ENCODE data around the gene SORCS1. TPM values are rescaled to one million over a fixed set of nuclear protein-coding genes. Genes with fewer than 3 reads are reported as not detected.

SORCS1 gene
- total RNA-seq, 1 donor: not detected

DNA sequence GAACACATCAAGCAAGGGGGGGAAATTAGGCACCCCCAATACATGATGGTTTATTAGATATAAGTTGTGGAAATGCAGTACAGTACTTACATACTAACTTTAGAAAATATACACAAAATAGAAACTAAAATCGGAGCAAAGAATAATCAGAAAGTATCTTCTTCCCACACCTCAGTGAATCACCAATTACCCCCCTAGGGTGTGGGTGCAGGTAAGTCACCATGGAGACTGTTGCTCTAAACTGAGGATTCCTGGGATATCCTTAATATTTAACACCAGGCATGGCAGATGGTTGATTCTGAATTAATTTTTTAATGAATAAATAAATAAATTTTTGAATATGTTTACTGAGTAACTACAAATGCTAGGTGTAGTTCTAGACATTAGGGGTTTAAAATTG is 424.4 kb downstream of the SORCS1 start:
- DNase-seq (ENCODE audit: low read depth): no peak
- TF ChIP-seq CTCF (IDR thresholded peaks at IDR 0.05; ENCODE audit: insufficient read depth, low read depth, low read length): no peak

DNA sequence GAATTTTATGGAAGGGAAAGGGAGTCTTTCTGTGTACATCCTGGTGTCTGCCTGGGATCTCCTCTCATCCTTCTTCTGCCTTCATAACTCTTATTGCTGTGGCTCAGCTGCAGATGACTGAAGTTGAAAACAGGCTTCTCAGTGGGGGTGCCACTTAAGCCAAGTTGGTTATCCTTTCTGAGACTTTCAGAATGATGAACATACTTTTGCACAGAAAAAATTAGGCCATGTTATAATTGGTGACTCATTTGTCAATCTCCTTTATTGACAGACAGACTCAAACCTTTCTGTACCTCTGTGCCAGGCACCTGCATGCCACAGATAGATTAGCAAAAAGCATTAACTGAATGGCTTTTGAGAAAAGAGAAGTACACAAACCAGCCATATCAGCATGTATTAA is 430.3 kb downstream of the SORCS1 start:
- H3K4me3 ChIP-seq (ENCODE audit: low read depth, low read length): no peak overlapping the region
- TF ChIP-seq CTCF (IDR thresholded peaks at IDR 0.05; ENCODE audit: insufficient read depth, low read depth, low read length): no peak
- no peak for DNase-seq (ENCODE audit: low read depth)

More for the DNA sequence above, 424.4 kb downstream of the SORCS1 start:
- no peak overlapping the region for H3K4me3 ChIP-seq (ENCODE audit: low read depth, low read length)

DNA sequence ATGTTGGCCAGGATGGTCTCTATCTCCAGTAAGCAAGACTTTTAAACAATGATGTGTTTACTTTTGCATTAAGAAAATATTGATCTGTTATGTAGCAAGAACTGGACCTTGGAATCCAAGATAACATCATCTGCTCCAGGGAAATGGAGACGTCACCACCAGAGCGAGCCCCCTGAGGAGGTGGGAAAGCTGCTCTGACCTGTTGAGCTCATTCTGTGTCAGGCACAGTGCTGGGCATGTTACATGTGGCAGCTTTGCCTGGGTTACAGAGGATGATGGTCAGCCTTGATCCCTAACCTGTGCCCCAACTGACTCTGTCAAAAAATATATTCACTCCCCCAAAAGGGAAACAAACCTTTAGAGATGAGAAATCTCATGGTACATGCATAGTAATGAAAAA is 436.3 kb downstream of the SORCS1 start:
- DNase-seq (ENCODE audit: low read depth): no peak
- H3K4me3 ChIP-seq (ENCODE audit: low read depth, low read length): no peak overlapping the region
- TF ChIP-seq CTCF (IDR thresholded peaks at IDR 0.05; ENCODE audit: insufficient read depth, low read depth, low read length): no peak

DNA sequence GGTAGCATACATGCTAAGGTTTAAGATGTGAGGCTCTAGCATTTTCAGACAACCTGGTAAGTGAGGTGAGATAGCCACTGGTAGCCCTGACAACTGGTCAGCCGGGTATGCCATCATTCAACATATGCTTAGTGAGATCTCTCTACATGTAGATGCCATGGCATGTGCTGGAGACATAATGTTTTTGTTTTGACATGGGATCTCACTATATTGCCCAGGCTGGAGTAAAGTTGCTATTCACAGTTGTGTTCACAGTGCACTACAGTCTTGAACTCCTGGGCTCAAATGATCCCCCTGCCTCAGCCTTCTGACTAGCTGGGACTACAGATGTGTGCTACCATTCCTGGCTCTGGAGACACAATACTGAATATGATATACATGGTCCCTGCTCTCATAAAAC is 437.3 kb downstream of the SORCS1 start:
- no peak overlapping the region for H3K4me3 ChIP-seq (ENCODE audit: low read depth, low read length)
- no peak for TF ChIP-seq CTCF (IDR thresholded peaks at IDR 0.05; ENCODE audit: insufficient read depth, low read depth, low read length)
- no peak for DNase-seq (ENCODE audit: low read depth)

DNA sequence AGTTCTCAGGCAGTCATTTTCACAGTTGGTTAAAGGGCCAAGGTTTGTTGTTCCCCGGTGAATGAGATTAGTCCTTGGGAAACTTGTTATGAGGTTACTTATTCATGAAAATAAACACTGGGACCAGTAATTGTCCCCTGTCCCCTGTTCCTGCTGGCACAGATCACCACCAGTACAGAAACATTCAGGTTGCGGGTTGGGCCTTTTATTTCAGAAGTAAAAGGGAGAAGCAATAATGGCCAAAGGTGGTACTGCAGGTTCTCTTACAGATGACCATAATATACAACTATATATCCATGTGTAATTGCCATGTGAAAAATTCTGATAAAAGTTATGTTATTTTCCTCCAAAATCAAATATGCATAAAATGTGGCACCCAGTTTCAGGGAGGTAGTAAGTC is 442.0 kb downstream of the SORCS1 start:
- no peak for DNase-seq (ENCODE audit: low read depth)
- H3K4me3 ChIP-seq (ENCODE audit: low read depth, low read length): no peak overlapping the region
- TF ChIP-seq CTCF (IDR thresholded peaks at IDR 0.05; ENCODE audit: insufficient read depth, low read depth, low read length): no peak

GRCh38 chr10:106720683-106721082 is 443.8 kb downstream of the SORCS1 start:
- TF ChIP-seq CTCF (IDR thresholded peaks at IDR 0.05; ENCODE audit: insufficient read depth, low read depth, low read length): no peak
- no peak for DNase-seq (ENCODE audit: low read depth)
- H3K4me3 ChIP-seq (ENCODE audit: low read depth, low read length): no peak overlapping the region

DNA sequence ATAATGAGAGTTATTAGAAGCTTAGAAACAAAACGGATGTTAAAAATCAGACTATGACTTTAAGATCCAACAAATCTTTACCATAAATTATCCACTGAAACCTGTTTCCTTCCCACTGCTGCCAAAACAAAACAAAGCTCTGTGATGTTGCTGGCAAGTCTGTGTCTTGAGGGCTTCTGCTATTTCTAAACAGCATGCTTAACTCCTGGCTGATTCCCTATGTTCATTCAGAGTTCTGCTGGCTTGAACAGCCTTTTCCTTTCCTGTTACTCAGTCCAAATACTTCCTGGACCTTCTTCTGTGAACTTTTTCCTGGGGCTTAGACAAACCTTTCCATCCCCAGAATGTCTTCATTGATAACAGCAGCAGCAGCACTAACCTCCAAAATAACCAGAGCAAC is 448.1 kb downstream of the SORCS1 start:
- DNase-seq (ENCODE audit: low read depth): no peak
- TF ChIP-seq CTCF (IDR thresholded peaks at IDR 0.05; ENCODE audit: insufficient read depth, low read depth, low read length): no peak
- H3K4me3 ChIP-seq (ENCODE audit: low read depth, low read length): no peak overlapping the region
